Lower leg skin (tissue), 3 donors: ENCODE data around the gene AURKAIP1.

ENCODE experiments used
- CTCF ChIP-seq, 3 donors: fragments of 450-650 bp; IDR thresholded peaks; one replicate each; pipeline ENCODE4 v1.5.1; 2016; ENCODE audit warnings: antibody characterized with exemption in 3 of 3, mild to moderate bottlenecking in 3 of 3, moderate library complexity in 2 of 3
- POLR2A ChIP-seq, 2 donors: fragments of 450-650 bp; IDR thresholded peaks; one replicate each; pipeline ENCODE4 v1.6.1; 2016 to 2017; ENCODE audit warnings: antibody characterized with exemption in 2 of 2, mild to moderate bottlenecking in 1 of 2, moderate library complexity in 1 of 2

GRCh38 chr1:1411626-1412025 is 36.6 kb upstream of the AURKAIP1 start:
- TF ChIP-seq CTCF (IDR thresholded peaks at IDR 0.05): no peak
- no peak for TF ChIP-seq POLR2A (IDR thresholded peaks at IDR 0.05)
